Keratinocyte (primary cell): ENCODE results near the gene CSTF1. TPM values are rescaled to one million over a fixed set of nuclear protein-coding genes. Genes with fewer than 3 reads are reported as not detected.
A peak's percentile ranks its signal among the peaks of the same experiment; 100 is the strongest.

ENCODE experiments used
- DNase-seq: peaks from one replicate; pipeline ENCODE4 v3.0.0-alpha.2; 2011; ENCODE audit warnings: low read depth, missing footprints, low spot score
- FAIRE-seq: peaks from 2 replicates; lab custom pipeline; 2011; peaks lifted over from hg19 to GRCh38; lab: Jason Lieb, UNC
- H2AFZ ChIP-seq: 2 replicates; pipeline ENCODE4 v1.6.0; 2012; ENCODE audit warnings: low read length, control low read depth, inconsistent platforms; ENCODE audit not compliant: control insufficient read depth
- H3K27ac ChIP-seq: 2 replicates; pipeline ENCODE4 v1.5.1; 2011; ENCODE audit warnings: low read length; ENCODE audit not compliant: control insufficient read depth, insufficient read depth
- H3K27me3 ChIP-seq: 3 replicates; pipeline ENCODE4 v1.6.0; 2011; ENCODE audit warnings: low read length; ENCODE audit not compliant: control insufficient read depth, insufficient read depth; ENCODE audit errors: extremely low read depth
- H3K36me3 ChIP-seq, 2 experiments: 2 replicates in 1 of 2; 3 replicates in 1 of 2; pipeline ENCODE4 v1.5.1; 2011; ENCODE audit warnings: low read length in 2 of 2, mild to moderate bottlenecking in 1 of 2; ENCODE audit not compliant: control insufficient read depth in 2 of 2, insufficient read depth in 2 of 2; ENCODE audit errors: extremely low read depth in 1 of 2
- H3K4me1 ChIP-seq: 3 replicates; pipeline ENCODE4 v1.5.1; 2011; ENCODE audit warnings: low read length; ENCODE audit not compliant: control insufficient read depth, insufficient read depth; ENCODE audit errors: extremely low read depth
- H3K4me2 ChIP-seq: 3 replicates; pipeline ENCODE4 v1.6.0; 2011; ENCODE audit warnings: low read depth, low read length; ENCODE audit not compliant: control insufficient read depth, insufficient read depth; ENCODE audit errors: extremely low read depth
- H3K4me3 ChIP-seq, 3 experiments: fragments of 200-600 bp in 1 of 3; sonication (generic) in 1 of 3; 2 replicates in 2 of 3; 3 replicates in 1 of 3; pipeline ENCODE4 v1.5.1; 2011 to 2016; ENCODE audit warnings: low read length in 3 of 3, mild to moderate bottlenecking in 3 of 3, control low read depth in 2 of 3, inconsistent platforms in 1 of 3, low read depth in 1 of 3, mixed read lengths in 1 of 3, mixed run types in 1 of 3, moderate library complexity in 1 of 3; ENCODE audit not compliant: control insufficient read depth in 2 of 3, insufficient read depth in 2 of 3; ENCODE audit errors: extremely low read depth in 1 of 3
- H3K79me2 ChIP-seq: 2 replicates; pipeline ENCODE4 v1.6.0; 2012; ENCODE audit warnings: low read length; ENCODE audit not compliant: control insufficient read depth, insufficient read depth
- H3K9ac ChIP-seq: 3 replicates; pipeline ENCODE4 v1.6.0; 2011; ENCODE audit warnings: low read length; ENCODE audit not compliant: control insufficient read depth, insufficient read depth; ENCODE audit errors: extremely low read depth
- H3K9me1 ChIP-seq: 3 replicates; pipeline ENCODE4 v1.6.0; 2011; ENCODE audit warnings: low read length; ENCODE audit not compliant: control insufficient read depth, insufficient read depth; ENCODE audit errors: extremely low read depth
- H3K9me3 ChIP-seq: 2 replicates; pipeline ENCODE4 v1.5.1; 2012; ENCODE audit warnings: low read depth, low read length; ENCODE audit not compliant: control insufficient read depth
- H4K20me1 ChIP-seq: 3 replicates; pipeline ENCODE4 v1.6.0; 2011; ENCODE audit warnings: low read length; ENCODE audit not compliant: control insufficient read depth, insufficient read depth; ENCODE audit errors: extremely low read depth
- CTCF ChIP-seq, 3 experiments: IDR thresholded peaks in 1 of 3; conservative IDR thresholded peaks in 1 of 3; optimal IDR thresholded peaks in 1 of 3; 2 replicates in 2 of 3; 3 replicates in 1 of 3; pipeline versions ENCODE3 to v1.5.1; 2011; ENCODE audit warnings: low read length in 3 of 3, mild to moderate bottlenecking in 3 of 3, moderate library complexity in 2 of 3, control low read depth in 1 of 3, inconsistent platforms in 1 of 3; ENCODE audit not compliant: insufficient read depth in 2 of 3; ENCODE audit errors: extremely low read depth in 1 of 3
- EZH2 ChIP-seq: IDR thresholded peaks from one replicate; pipeline ENCODE4 v1.6.1; 2012; ENCODE audit warnings: inconsistent platforms, mild to moderate bottlenecking, low read length, moderate library complexity
- dilution Hi-C: fragments of 300-500 bp; cut with MboI; formaldehyde crosslinking; loops from one replicate; pipeline ENCODE4 v1.7.0; 2020; ENCODE audit warnings: low sequenced_read_pairs; ENCODE audit not compliant: extremely low pct_ligation_motif_present
- polyA plus RNA-seq, 5 experiments: library from polyadenylated mRNA; depleted of rRNA in 3 of 5; stranded (reverse) in 3 of 5; stranded (forward) in 1 of 5; unstranded in 1 of 5; fragments of >200 nt; gene quantifications; 1 replicate in 1 of 5; 2 replicates in 3 of 5; 3 replicates in 1 of 5; pipeline versions ENCODE4 v1.2.1 to v1.2.3, GENCODE V29; 2011 to 2012; ENCODE audit warnings: missing spikeins in 2 of 5, low read depth in 1 of 5, low replicate concordance in 1 of 5

Gene CSTF1
- polyA plus RNA-seq, 1 donor (not counting 4 experiments of a cell fraction or from before 2014, with no cell fraction given) = 40.3 TPM

GRCh38 chr20:56343861-56344381, 48.5 kb upstream of the CSTF1 start:
- no peak overlapping the region for H2AFZ ChIP-seq
- H4K20me1 ChIP-seq = no peaks in the 10 kb centered on the region
- no peak overlapping the region for H3K27ac ChIP-seq
- FAIRE-seq (no peak), DNase-seq (no peak)
- peaks cover 3% of the 10 kb centered on the region for H3K4me1 ChIP-seq
- no peaks in the 10 kb centered on the region for H3K9me1 ChIP-seq
- no peaks in the 10 kb centered on the region for H3K36me3 ChIP-seq
- dilution Hi-C loops = no loop called here
- peaks cover 3% of the 10 kb centered on the region for H3K27me3 ChIP-seq
- H3K79me2 ChIP-seq = no peaks in the 10 kb centered on the region
- no peak overlapping the region for H3K9ac ChIP-seq
- peak overlapping the region; percentile 12 for H3K4me2 ChIP-seq
- no peak overlapping the region for H3K4me3 ChIP-seq
- H3K9me3 ChIP-seq = no peaks in the 10 kb centered on the region
- TF ChIP-seq CTCF (optimal IDR thresholded peaks at IDR 0.05 in 1 of 3, IDR thresholded peaks at IDR 0.05 in 1 of 3, conservative IDR thresholded peaks at IDR 0.05 in 1 of 3; ENCODE audit: extremely low read depth in 1 of 3, insufficient read depth in 2 of 3, low read length in 3 of 3) (peak; percentile 61 to 92 (median 89)), EZH2 (peak; percentile 24)

- peaks cover 3% of the 10 kb centered on the region for H3K4me1 ChIP-seq
- H3K4me2 ChIP-seq = no peak overlapping the region
- H4K20me1 ChIP-seq = no peaks in the 10 kb centered on the region
- dilution Hi-C loops = no loop called here
- H3K27me3 ChIP-seq = peaks cover 3% of the 10 kb centered on the region
- TF ChIP-seq CTCF (optimal IDR thresholded peaks at IDR 0.05 in 1 of 3, IDR thresholded peaks at IDR 0.05 in 1 of 3, conservative IDR thresholded peaks at IDR 0.05 in 1 of 3; ENCODE audit: extremely low read depth in 1 of 3, insufficient read depth in 2 of 3, low read length in 3 of 3) = no peak
- TF ChIP-seq EZH2 = no peak
- no peak overlapping the region for H3K4me3 ChIP-seq
- H3K9me3 ChIP-seq = no peaks in the 10 kb centered on the region
- H2AFZ ChIP-seq = no peak overlapping the region
- no peak overlapping the region for H3K27ac ChIP-seq
- no peaks in the 10 kb centered on the region for H3K36me3 ChIP-seq
- DNase-seq (no peak), FAIRE-seq (no peak)
- no peaks in the 10 kb centered on the region for H3K79me2 ChIP-seq
- no peaks in the 10 kb centered on the region for H3K9me1 ChIP-seq
- no peak overlapping the region for H3K9ac ChIP-seq
Measured at GRCh38 chr20:56345911-56346310, 46.5 kb upstream of the CSTF1 start.
